ENCODE measurements around the gene FAM47E.

The FAM47E gene

DNA sequence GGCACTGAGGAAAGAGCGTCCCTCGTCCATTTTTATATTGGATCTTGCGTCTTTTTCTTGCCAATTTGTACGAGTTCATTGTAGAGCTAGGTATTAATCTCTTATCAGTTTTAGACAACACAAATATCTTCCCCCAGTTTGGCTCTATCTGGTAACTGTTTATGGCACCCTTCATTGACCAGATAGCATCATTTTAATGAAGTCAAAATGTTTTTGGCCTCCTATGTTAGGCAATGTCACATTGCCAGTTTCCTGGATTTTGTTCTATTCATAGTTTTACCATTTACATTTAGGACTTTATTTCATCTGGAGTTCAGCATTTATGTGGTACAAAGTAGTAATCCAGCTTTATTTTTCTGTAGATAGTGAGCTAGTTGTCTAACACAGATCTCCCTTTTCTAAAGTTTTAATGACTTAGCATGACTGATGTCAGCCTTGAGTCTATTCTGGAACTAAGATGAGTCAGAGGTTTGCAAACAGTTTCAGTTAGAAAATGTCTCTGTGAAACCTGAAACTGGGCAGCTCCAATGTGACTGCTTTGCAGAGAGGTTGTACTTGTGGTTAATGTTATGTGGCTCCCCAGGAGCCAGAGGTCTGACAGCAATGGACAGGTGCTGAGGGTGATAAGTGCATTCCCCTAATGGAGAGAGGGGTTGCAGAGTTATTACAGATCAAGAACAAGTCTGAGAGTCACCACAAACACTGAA, 49.7 kb downstream of the FAM47E start:
- DNase-seq (ENCODE audit: low read depth, low spot score) = no peak

DNA sequence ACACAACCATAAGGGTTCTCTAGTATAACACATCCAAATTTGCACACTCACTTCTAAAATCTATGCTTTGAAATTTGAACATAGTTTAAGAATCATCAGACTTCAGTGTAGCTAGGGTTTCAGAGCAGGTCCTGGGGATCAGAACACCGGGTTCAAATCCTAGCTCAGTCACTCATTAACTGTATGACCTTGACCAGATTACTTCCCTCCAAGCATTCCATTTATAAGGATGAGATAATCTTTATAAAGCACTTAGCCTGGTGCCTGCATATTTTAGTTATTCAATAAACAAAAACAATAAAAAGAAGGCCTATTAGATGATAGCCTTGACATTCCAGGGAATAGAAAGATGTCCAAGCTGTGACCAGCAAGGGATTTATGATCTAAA, 50.2 kb downstream of the FAM47E start:
- no peak for DNase-seq (ENCODE audit: low read depth, low spot score)

DNA sequence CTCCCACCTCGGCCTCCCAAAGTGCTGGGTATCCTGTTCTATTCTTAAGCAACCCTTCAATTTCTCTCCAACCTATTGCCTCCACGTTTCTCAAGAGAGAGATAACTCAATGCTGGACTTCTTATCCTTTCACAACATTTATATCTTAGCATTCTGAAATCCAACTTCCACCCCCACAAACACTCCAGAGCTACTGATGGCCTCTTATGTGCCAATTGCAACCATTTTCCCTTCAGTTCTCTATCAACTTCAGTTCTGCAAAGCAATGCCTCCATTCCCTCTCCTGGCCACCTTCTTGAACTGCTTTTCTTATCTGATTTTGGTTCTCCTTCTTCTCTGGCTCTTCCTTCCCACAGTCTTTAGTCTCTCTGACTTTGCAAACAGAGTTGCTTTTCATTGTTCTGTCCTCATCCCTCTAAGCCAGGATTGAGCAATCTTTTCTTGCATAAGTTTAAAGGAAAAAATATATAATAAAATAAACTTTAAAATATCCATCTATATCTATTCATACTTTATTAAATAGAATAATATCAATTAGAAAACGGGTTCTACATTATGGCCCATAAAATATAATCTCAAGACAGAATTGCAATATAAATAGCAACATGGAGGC, 51.4 kb downstream of the FAM47E start:
- DNase-seq (ENCODE audit: low read depth, low spot score) = no peak

DNA sequence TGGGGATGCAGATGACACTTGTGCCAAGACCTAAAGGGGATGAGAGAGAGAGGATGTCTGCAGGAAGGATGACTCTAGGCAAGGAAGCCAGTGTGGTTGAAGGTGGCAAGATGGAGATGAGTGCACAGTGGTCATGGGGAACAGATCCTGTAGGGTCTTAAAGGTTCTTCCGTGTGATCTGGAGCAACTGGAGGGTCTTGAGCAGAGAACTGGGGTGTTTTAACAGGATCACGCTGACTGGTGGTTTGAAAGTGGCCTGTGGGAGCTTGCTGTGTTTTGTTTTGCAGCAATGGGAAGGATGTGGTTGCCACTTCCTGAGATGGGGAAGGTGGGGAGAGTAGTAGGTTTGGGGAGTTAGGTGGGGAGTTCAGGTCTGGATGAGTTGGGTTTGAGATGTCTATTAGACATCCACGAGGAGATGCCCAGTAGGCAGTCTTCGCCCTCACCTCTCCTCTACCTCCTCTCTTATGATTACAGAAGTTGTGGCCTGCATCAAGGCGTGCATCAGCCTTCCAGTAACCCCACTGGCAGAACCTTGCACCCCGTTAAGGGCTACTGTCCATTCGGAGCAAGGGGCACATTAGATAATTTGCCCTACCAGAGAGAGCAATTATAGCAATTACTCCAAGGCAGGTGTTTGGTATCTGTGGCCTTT, 53.6 kb downstream of the FAM47E start:
- DNase-seq (ENCODE audit: low read depth, low spot score) = no peak

DNA sequence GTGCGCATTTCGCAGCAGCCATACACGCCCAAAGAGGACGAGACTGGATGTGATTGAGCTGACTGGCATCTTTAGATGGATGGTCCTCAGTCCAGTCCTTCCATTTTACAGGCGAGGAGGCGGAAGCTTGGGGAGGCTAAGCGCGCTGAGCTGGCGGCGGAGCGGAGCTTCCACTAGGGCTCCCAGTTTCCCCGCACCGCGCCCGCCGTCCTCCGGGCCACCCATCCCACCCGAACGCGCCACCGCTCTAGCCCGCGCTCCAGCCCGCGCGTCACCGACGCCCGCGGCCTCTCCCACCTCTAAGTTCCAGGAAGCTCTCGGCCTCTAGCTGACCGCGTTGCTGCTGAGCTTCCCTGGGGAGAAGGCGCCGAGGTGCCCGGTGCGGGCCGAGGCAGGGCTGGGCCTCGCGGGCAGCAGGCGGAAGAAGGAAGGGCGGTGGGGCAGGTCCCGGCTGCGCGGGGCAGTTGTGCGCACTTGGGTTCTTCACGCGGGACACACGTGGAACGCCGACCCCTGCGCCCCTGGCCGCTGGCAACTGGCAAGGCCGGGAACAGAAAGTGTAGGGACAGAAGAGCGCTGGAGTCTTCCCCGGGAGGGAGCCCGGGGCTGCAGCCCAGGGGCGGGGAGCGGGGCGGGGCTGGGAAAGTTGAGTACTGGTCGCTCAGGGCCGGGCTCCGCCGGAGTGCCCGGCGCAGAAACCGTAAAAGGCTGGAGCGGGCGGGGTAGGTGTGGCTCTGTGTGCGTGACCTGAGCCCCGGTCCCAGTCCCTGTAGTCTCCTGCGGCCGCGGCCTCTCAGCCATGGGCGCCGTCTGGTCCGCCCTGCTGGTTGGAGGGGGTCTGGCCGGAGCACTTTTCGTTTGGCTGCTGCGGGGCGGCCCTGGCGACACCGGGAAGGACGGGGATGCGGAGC, 54.7 kb downstream of the FAM47E start, which contains the start of gene STBD1:
STBD1 (plus strand) TSS at position 763 of the 911 bp plus-strand sequence; CDS start at position 800, 37 bp downstream.
- DNase-seq (ENCODE audit: low read depth, low spot score) = no peak

DNA sequence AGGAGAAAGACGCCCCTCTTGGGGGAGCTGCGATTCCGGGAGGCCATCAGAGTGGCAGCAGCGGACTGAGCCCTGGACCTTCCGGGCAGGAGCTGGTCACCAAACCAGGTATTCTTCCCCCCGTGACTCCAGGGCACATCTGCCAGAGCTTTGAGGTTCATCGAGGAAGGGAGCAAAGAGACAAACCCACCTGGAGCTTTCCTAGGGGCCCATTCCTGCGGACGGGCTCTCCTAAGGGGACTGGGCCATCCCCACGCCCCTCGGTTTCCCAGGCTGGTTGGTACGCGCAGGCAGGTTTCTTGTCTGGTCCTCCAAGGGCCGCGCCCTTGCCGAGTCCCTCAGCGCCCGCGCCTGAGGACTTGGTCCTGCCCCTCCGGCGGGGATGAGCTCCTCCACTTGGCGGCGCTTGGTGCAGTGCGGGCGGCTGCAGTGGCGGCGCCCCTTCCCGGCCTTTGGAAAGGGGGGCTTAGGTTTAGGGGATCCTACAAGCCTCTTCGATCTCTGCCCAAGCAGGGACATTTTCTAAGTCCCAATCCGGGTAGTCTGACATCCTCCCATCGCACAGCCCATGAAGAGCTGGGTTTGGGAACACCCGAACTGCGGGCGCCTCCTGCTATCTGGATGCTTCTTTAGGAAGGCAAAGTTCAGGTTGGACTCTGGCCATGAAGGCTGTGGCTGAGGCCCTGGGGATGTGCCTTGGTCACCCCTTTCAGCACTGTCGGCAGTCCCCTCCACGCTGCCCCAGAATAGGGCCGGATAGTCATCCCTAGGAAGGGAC, 55.5 kb downstream of the FAM47E start:
- DNase-seq (ENCODE audit: low read depth, low spot score) = no peak

DNA sequence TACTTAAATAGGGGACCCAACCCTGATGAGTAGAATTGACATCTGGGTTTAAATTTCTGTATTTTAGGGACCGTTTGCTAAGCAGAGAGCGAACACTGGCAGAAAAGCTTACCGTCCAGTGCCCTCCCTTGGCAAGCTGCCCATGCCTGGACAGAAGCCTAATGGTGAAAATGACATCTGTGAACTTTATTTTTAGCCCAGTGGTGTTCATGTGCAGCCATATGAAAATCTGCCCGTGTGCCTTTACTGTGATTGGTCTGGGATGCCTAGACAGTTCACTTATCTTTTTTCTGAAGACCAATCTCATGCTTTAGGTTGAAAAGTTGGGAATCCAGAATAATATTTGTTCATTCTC, 56.1 kb downstream of the FAM47E start:
- DNase-seq (ENCODE audit: low read depth, low spot score) = no peak

DNA sequence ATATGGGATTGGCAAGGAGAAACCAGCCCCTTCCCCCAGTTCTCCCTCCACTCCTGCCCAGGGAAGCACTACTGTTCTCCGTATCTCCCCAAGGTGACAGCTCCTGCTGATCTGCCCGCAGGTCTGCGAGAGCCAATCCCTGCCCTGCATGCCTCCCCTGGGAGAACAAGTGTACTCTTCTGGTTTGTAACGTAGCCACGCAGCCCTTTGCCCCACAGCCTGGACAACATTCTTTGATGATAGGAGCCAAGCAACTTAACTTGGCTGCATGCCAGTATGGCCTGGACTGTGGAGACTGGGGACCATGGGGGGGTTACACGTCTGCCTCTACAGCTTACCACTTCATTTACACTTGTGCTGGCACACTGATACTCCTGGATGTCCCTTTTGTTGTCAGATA, 57.0 kb downstream of the FAM47E start:
- no peak for DNase-seq (ENCODE audit: low read depth, low spot score)

DNA sequence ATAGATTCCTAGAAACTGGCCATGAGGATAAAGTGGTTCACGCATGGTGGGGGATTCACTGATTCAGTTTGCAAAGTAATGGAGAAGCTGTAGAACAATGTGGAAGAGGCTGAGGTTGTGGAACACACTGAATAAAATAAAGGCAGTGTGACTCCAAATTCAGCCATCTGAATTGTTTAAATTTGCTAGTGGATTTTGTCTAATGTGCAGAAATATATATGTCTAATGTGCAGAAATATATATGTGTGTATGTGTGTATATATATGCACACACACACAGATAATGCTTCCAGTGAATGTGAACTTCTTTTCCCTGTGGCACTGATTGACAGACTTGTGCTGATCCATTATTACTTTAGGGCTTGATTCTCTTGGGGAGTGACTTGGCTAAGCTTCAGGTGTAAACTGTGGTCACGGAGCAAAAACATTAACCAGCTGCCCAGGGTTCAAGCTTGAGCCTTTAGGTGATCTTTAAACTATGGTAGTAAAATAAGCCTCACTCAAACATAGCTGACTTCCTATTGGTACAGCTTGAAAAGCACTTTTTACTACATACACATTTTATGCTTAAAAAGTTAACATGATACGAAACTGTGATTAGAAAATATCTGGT, 58.5 kb downstream of the FAM47E start:
- no peak for DNase-seq (ENCODE audit: low read depth, low spot score)

DNA sequence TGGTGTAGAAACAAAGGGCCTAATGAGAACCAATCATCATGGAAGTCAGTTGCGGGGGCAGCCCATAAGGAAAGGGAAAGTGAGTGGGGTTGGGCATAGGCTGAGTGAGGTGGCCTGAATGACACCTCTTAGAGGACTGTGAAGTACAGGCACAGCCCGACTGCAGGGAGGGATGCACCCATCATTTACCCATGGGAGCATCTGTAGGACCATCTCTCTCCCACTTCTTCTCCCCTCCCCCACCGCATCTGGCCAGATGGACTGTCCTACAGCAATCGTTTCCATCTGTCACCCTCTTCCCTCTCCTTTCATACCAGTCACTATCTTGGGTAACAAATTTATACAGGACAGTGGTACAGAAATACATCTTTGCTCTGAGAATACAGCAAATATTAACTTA, 59.2 kb downstream of the FAM47E start:
- DNase-seq (ENCODE audit: low read depth, low spot score) = no peak

DNA sequence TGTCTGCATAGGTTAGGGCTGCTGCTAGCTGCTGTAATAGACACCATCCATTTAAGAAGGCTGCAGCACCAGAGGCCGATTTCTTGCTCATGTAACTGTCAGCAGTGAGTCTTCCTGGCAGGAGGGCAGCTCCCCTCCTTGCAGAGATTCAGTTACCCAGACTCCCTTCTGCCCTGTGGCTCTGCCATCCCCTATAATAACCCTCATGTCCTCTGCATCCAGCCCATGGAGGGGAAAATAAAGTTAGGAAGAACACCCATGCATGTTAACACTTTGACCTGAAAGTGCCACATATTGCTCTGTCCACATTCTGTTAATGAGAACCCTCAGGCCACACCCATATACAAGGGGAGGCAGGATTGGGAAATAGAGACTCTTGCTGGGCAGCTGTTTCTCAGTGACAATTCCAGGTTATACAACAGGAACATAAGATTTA, 60.4 kb downstream of the FAM47E start:
- DNase-seq (ENCODE audit: low read depth, low spot score) = no peak

DNA sequence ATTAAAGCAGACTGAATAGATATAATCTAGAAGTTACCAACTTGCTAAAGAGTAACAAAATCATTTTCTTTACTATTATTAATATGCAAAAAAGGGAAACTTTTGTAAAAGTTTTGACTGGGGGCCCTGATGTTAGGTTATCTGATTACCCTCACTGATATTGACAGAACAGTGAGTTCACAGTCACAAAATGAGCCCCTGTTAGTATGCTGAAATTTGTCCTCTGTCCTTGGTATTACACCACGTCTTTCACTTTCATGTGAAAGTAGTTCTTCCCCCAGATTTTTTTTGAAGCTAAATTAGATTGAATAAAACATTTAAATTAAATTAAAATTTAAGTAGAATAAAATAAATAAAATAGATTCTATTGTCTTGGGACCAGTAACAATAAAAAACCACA, 60.9 kb downstream of the FAM47E start:
- no peak for DNase-seq (ENCODE audit: low read depth, low spot score)

DNA sequence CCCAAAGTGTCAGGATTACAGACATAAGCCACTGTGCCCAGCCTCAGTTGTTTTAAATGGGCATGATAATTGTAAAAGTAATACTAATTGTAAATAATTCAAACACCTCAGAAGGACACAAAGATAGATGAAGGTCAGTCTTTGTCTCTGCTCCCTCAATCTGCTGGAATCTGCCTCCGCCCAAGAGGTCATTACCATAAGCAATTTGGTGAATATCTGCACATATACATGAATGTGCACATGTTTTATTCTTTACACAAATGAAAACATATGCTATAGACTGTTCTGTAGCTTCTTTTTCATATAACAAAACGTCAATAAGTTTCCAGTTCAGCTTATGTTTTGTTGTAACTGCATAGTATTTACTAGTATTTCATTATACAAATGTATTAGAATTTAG, 62.0 kb downstream of the FAM47E start:
- DNase-seq (ENCODE audit: low read depth, low spot score) = no peak

DNA sequence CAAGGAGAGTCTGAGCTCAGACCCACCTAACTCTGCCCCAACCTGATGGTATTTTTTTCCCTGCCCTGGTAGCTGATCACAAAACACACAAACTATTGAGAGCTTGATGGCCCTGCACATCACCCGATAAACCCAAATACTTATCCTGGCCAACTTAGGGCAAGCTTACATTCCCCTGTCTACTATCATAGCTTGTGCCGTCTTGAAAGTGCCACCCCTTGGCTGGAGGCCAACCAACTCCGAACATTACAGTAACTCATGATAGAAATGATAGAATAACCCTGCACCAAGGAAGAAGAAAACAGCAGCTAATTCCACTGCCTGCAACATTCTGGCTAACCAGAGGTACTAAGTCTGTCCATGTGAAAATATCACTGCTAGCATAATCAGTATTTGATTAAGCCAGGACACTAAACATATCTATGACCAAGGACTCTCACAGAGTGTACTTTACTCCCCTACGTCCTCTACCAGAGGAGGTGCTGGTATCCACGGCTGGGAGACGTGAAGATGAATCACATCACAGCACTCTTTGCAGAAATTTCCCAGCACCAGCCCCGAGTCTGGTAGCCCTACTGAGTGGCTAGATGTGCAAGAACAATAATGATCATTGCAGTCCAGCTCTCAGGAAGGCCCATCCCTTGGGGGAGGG, 63.9 kb downstream of the FAM47E start:
- DNase-seq (ENCODE audit: low read depth, low spot score) = no peak

DNA sequence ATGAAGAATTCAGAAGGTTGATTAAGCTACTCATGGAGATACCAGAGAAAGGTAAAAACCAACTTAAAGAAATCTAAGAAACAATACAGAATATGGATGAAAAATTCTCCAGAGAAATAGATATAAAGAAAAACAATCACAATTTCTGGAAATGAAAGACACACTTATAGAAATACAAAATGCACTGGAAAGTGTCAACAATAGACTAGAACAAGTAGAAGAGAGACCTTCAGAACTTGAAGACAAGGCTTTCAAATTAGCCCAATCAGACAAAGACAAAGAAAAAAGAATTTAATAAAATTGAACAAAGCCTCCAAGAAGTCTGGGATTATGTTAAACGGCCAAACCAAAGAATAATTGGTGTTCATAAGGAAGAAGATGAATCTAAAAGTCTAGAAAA, 64.6 kb downstream of the FAM47E start:
- no peak for DNase-seq (ENCODE audit: low read depth, low spot score)

DNA sequence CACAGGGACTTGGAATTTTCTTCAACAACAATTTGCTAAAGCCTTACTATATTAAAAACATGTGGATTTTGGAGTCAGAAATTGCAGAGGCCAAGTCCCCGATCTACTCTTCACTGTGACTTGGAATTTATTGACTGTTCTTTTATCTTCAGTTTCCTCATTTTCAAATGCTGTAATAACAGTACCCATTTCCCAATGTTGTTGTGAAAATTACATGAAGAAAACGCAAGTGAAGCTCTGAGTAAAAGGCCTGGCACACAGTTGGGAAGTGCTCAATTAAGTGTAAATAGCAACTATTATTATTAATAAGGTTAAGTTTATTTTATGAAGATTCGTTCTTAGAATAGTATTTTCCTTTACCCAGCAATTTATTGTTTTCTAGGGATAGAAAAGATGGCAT, 70.7 kb downstream of the FAM47E start:
- DNase-seq (ENCODE audit: low read depth, low spot score) = no peak

DNA sequence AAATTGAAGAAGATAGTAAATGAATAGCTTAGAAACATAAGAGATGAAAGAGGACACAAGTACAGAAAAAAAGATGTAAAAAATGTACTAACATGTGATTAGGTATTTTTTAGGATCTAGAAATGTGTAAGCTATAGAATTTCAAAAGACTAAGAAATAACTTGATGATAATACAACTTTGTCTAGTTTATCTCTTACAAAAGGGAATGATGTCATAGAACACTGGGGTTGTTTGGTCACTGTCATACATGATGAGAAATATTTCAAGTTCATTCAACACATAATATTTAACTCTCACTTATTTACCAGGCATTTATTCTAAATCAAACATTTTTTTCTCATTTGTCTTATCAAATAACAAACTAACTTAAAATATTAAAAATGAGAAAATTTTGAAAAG, 73.6 kb downstream of the FAM47E start:
- DNase-seq (ENCODE audit: low read depth, low spot score) = no peak

DNA sequence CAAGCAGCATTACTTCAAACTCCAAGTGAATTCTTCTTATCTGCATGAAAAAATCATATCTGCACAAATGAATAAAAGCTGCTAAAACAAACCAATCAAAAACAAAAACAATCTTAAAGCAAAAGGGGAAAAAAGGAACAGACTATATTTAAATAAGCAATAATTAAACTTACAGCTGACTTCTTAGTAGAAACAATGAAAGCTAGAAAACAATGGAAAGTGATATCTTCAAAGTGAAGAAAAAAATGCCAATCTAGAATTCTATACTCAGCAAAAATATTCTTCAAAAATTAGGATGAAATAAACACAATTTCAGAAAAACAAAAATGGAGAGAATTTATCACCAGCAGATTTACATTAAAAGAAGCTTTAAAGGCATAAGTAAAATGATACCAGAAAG, 75.0 kb downstream of the FAM47E start:
- DNase-seq (ENCODE audit: low read depth, low spot score) = no peak

Data from activated naive CD8-positive, alpha-beta T cell treated with anti-CD3 and anti-CD28 coated beads, Interleukin-2, amount 50 U/mL, for 16 hours (primary cell).